GM23248 (cell line): ENCODE measurements around the gene FHAD1. TPM values are rescaled to one million over a fixed set of nuclear protein-coding genes. Genes with fewer than 3 reads are reported as not detected.
"Not testable (repeated sequence)": the region's sequence is repeated elsewhere in the genome, so short reads cannot be mapped to it uniquely, and the experiment has no call there.

Experiments
- DNase-seq: peaks from one replicate; pipeline ENCODE4 v3.0.0-alpha.2; 2015
- H2AFZ ChIP-seq: fragments of 200-600 bp; sonication (generic); 2 replicates; pipeline ENCODE4 v1.6.1; 2016; ENCODE audit warnings: antibody characterized with exemption
- H3F3A ChIP-seq: fragments of 200-600 bp; sonication (generic); 2 replicates; pipeline ENCODE4 v1.6.1; 2016; ENCODE audit warnings: mild to moderate bottlenecking, antibody characterized with exemption, mixed run types; ENCODE audit not compliant: insufficient read depth
- H3K27ac ChIP-seq: fragments of 200-600 bp; sonication (generic); 2 replicates; pipeline ENCODE4 v1.5.1; 2016; ENCODE audit warnings: mild to moderate bottlenecking
- H3K27me3 ChIP-seq: fragments of 200-600 bp; sonication (generic); replicated peaks from 2 replicates; pipeline ENCODE4 v1.6.1; 2016; ENCODE audit warnings: mild to moderate bottlenecking; ENCODE audit not compliant: insufficient read depth
- H3K36me3 ChIP-seq: fragments of 200-600 bp; sonication (generic); 2 replicates; pipeline ENCODE4 v1.6.1; 2016; ENCODE audit warnings: low read depth, mild to moderate bottlenecking
- H3K4me1 ChIP-seq: fragments of 200-600 bp; sonication (generic); 2 replicates; pipeline ENCODE4 v1.6.1; 2016; ENCODE audit warnings: mild to moderate bottlenecking; ENCODE audit not compliant: insufficient read depth
- H3K4me2 ChIP-seq: fragments of 200-600 bp; sonication (generic); one replicate; pipeline ENCODE4 v1.6.1; 2016; ENCODE audit warnings: mild to moderate bottlenecking; ENCODE audit not compliant: unreplicated experiment
- H3K4me3 ChIP-seq: fragments of 200-600 bp; sonication (generic); 2 replicates; pipeline ENCODE4 v1.5.1; 2016; ENCODE audit warnings: mild to moderate bottlenecking
- H3K79me2 ChIP-seq: fragments of 200-600 bp; sonication (generic); 2 replicates; pipeline ENCODE4 v1.6.1; 2016; ENCODE audit warnings: mild to moderate bottlenecking; ENCODE audit not compliant: insufficient read depth
- H3K9ac ChIP-seq: fragments of 200-600 bp; sonication (generic); 2 replicates; pipeline ENCODE4 v1.6.1; 2016; ENCODE audit warnings: mild to moderate bottlenecking
- H3K9me2 ChIP-seq: fragments of 200-600 bp; sonication (generic); 2 replicates; pipeline ENCODE4 v1.6.1; 2016; ENCODE audit warnings: mixed run types, mild to moderate bottlenecking, moderate library complexity; ENCODE audit not compliant: insufficient read depth
- H3K9me3 ChIP-seq: fragments of 200-600 bp; sonication (generic); one replicate; pipeline ENCODE4 v1.6.1; 2017; ENCODE audit warnings: low read depth
- H4K20me1 ChIP-seq: fragments of 200-600 bp; sonication (generic); 2 replicates; pipeline ENCODE4 v1.6.0; 2016; ENCODE audit not compliant: insufficient read depth
- EZH2 ChIP-seq: fragments of 200-600 bp; sonication (generic); IDR thresholded peaks from 2 replicates; pipeline ENCODE4 v1.6.1; 2018; ENCODE audit warnings: antibody characterized with exemption, mild to moderate bottlenecking; ENCODE audit not compliant: insufficient read depth, poor library complexity, severe bottlenecking
- EZH2phosphoT487 ChIP-seq: fragments of 200-600 bp; sonication (generic); IDR thresholded peaks from 2 replicates; pipeline ENCODE4 v1.6.1; 2018; ENCODE audit warnings: antibody characterized with exemption, moderate library complexity, mild to moderate bottlenecking, low read depth; ENCODE audit not compliant: insufficient read depth
- WGBS, 2 experiments: methylation state at CpG; one replicate each; pipeline ENCODE4 v1.1.6; 2015 to 2017; ENCODE audit warnings: low lambda C conversion rate in 2 of 2, low coverage in 1 of 2; ENCODE audit errors: missing lambda C conversion rate in 2 of 2; 5-methylcytosine and 5-hydroxymethylcytosine counted together
- in situ Hi-C: fragments of 300-500 bp; cut with MboI; formaldehyde crosslinking; loops from 2 replicates; pipeline ENCODE4 v1.15.0; 2020
- polyA plus RNA-seq: library from polyadenylated mRNA; unstranded; fragments of >200 nt; fragmentation: Nextera tagmentation; extraction: Ambion mirVana; gene quantifications from 2 replicates; pipeline ENCODE4 v1.2.1, GENCODE V29; 2016
- total RNA-seq: library from RNA; depleted of rRNA; stranded (reverse); fragments of >200 nt; shearing (Covaris generic); gene quantifications from 2 replicates; pipeline ENCODE4 v1.2.3, GENCODE V29; 2014

The FHAD1 gene
- total and polyA plus RNA-seq, 2 experiments from 2014 or later: 0.24 TPM; not detected in 1

DNA sequence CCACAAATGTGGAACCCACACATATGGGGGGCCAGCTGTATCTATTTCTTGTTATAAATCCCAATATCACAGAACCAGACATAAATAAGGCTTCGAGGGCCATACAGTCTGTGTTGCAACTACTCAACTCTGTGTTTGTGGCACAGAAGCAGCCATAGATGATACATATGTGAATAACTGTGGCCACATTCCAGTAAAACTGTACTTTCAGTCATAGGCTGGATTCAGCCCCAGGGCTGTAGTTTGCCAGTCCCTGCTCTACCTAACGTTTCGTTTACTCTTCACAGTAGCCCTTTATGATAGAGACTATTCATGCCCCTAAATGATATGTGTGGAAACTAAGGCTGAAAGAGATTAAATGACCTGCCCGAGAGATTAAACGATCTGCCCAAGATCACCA is 48.7 kb downstream of the FHAD1 start:
- Histone ChIP-seq H3K9me3 (no peaks in the 10 kb centered on the region), H3K27ac (no peak overlapping the region), H3F3A (no peaks in the 10 kb centered on the region), H3K79me2 (no peaks in the 10 kb centered on the region), H3K9ac (no peak overlapping the region), H3K4me1 (peaks cover 2% of the 10 kb centered on the region; the same call in 1 of the 2 replicates), H3K4me2 (no peak overlapping the region), H4K20me1 (no peaks in the 10 kb centered on the region), H3K27me3 (no peaks in the 10 kb centered on the region), H3K36me3 (no peaks in the 10 kb centered on the region), H3K4me3 (no peak overlapping the region), H3K9me2 (no peaks in the 10 kb centered on the region), H2AFZ (no peak overlapping the region)
- no peak for TF ChIP-seq EZH2
- TF ChIP-seq EZH2phosphoT487: no peak
- peak; percentile 46 for DNase-seq
- in situ Hi-C loops: no loop called here
- WGBS, 2 experiments: 63 to 68% methylated on average over 5 of the region's 5 CpGs

- TF ChIP-seq EZH2phosphoT487 (no peak), EZH2 (no peak)
- Histone ChIP-seq H3K27me3 (no peaks in the 10 kb centered on the region), H3K4me3 (no peak overlapping the region), H2AFZ (no peak overlapping the region), H3K27ac (no peak overlapping the region), H3K9me2 (no peaks in the 10 kb centered on the region), H3K4me1 (no peaks in the 10 kb centered on the region), H3F3A (no peaks in the 10 kb centered on the region), H3K4me2 (no peak overlapping the region), H4K20me1 (no peaks in the 10 kb centered on the region), H3K79me2 (no peaks in the 10 kb centered on the region), H3K9ac (no peak overlapping the region), H3K36me3 (no peaks in the 10 kb centered on the region), H3K9me3 (no peaks in the 10 kb centered on the region)
- WGBS, 2 experiments: 66 to 77% methylated on average over 9 of the region's 9 CpGs
- in situ Hi-C loops: no loop called here
- peak; percentile 19 for DNase-seq
These were observed 49.7 kb downstream of the FHAD1 start for GRCh38 chr1:15296585-15297321.

DNA sequence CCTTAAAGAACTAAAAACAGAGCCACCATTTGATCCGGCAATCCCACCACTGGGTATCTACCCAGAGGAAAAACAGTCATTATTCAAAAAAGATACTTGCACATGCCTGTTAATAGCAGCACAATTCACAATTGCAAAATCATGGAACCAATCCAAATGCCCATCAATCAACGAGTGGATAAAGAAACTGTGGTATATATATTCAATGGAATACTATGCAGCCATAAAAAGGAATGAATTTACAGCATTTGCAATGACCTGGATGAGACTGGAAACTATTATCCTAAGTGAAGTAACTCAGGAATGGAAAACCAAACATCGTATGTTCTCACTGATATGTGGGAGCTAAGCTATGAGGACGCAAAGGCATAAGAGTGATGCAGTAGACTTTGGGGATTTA is 51.0 kb downstream of the FHAD1 start:
- H3K4me3 ChIP-seq, H3K27ac ChIP-seq, in situ Hi-C loops, H3K9me2 ChIP-seq, DNase-seq, H3F3A ChIP-seq, H3K36me3 ChIP-seq, H3K4me1 ChIP-seq, H3K27me3 ChIP-seq, H2AFZ ChIP-seq, H4K20me1 ChIP-seq, H3K9me3 ChIP-seq, H3K9ac ChIP-seq, H3K4me2 ChIP-seq, H3K79me2 ChIP-seq: not testable (repeated sequence)
- WGBS, 2 experiments: 81 to 84% methylated on average over 4 of the region's 4 CpGs

GRCh38 chr1:15299179-15299578 is 52.2 kb downstream of the FHAD1 start:
- TF ChIP-seq EZH2 (no peak), EZH2phosphoT487 (no peak)
- WGBS, 2 experiments: 0 to 3% methylated on average over 1 of the region's 1 CpG
- no peaks in the 10 kb centered on the region for H3F3A ChIP-seq
- no peak overlapping the region for H3K9ac ChIP-seq
- H4K20me1 ChIP-seq: no peaks in the 10 kb centered on the region
- no peaks in the 10 kb centered on the region for H3K36me3 ChIP-seq
- DNase-seq: no peak
- in situ Hi-C loops: no loop called here
- H3K79me2 ChIP-seq: no peaks in the 10 kb centered on the region
- H3K27me3 ChIP-seq: no peaks in the 10 kb centered on the region
- no peaks in the 10 kb centered on the region for H3K9me3 ChIP-seq
- no peak overlapping the region for H3K4me3 ChIP-seq
- H3K4me1 ChIP-seq: no peaks in the 10 kb centered on the region
- no peak overlapping the region for H3K27ac ChIP-seq
- no peak overlapping the region for H3K4me2 ChIP-seq
- H3K9me2 ChIP-seq: no peaks in the 10 kb centered on the region
- H2AFZ ChIP-seq: no peak overlapping the region

DNA sequence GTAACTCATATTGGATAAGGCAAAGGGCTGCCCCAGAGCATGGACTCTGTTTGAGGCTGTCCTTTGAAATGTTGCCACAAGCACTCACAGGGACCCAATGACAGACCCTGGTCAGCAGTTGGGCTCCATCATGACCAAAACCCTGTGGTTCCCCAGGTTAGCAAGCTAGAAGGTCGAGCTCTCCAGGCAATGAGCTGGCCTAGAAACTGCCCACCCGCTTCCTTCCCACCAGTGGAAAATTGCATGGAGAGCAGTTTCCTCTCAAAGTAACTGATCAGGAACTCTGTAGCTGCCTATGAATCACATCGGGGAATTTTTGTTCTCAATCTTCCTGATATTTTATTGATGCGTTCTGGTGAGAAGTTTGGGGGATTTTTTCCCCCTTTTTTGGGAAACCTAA is 52.8 kb downstream of the FHAD1 start:
- no peaks in the 10 kb centered on the region for H3K9me2 ChIP-seq
- no peaks in the 10 kb centered on the region for H4K20me1 ChIP-seq
- 0 out of 2 replicates have a peak, but pooled peaks cover 4% of the 10 kb centered on the region for H3K4me1 ChIP-seq
- H3F3A ChIP-seq: no peaks in the 10 kb centered on the region; the same call in 1 of the 2 replicates
- H3K4me2 ChIP-seq: no peak overlapping the region
- no peak overlapping the region for H2AFZ ChIP-seq
- DNase-seq: no peak
- H3K36me3 ChIP-seq: no peaks in the 10 kb centered on the region
- no peaks in the 10 kb centered on the region for H3K27me3 ChIP-seq
- 69 to 73% methylated on average over 4 of the region's 4 CpGs for WGBS, 2 experiments
- no peaks in the 10 kb centered on the region for H3K79me2 ChIP-seq
- H3K9me3 ChIP-seq: no peaks in the 10 kb centered on the region
- TF ChIP-seq EZH2: no peak
- TF ChIP-seq EZH2phosphoT487: no peak
- H3K27ac ChIP-seq: no peak overlapping the region
- H3K9ac ChIP-seq: no peak overlapping the region
- in situ Hi-C loops: no loop called here
- no peak overlapping the region for H3K4me3 ChIP-seq
